GM21528 (cell line): ENCODE measurements around the gene PROCA1.
A peak's percentile ranks its signal among the peaks of the same experiment; 100 is the strongest.
"Not testable (repeated sequence)": the region's sequence is repeated elsewhere in the genome, so short reads cannot be mapped to it uniquely, and the experiment has no call there.

ENCODE experiments used
- ATAC-seq: cut with Tn5 transposase; IDR thresholded peaks from one replicate; pipeline ENCODE4 v1.9.1; 2021; ENCODE audit warnings: mild to moderate bottlenecking, moderate library complexity; ENCODE audit not compliant: unreplicated experiment, low FRiP score

The PROCA1 gene

GRCh38 chr17:28685366-28685765 lies 26.3 kb downstream of the PROCA1 start:
- ATAC-seq: no peak

GRCh38 chr17:28684963-28685362 lies 26.7 kb downstream of the PROCA1 start:
- no peak for ATAC-seq

- no peak for ATAC-seq
Observed at GRCh38 chr17:28682655-28683054, 29.0 kb downstream of the PROCA1 start.

- ATAC-seq: no peak
Observed at GRCh38 chr17:28675980-28676379, 35.7 kb downstream of the PROCA1 start.

- no peak for ATAC-seq
Observed at GRCh38 chr17:28675490-28675889, 36.2 kb downstream of the PROCA1 start.

GRCh38 chr17:28669918-28670317 lies 41.8 kb downstream of the PROCA1 start:
- ATAC-seq: no peak

- no peak for ATAC-seq
Observed at GRCh38 chr17:28667870-28668269, 43.8 kb downstream of the PROCA1 start.

GRCh38 chr17:28665994-28666393 lies 45.7 kb downstream of the PROCA1 start:
- no peak for ATAC-seq

GRCh38 chr17:28663723-28664122 lies 48.0 kb downstream of the PROCA1 start:
- no peak for ATAC-seq

- no peak for ATAC-seq
Observed at GRCh38 chr17:28662527-28662829, 49.2 kb downstream of the PROCA1 start.

- peak; percentile 80 for ATAC-seq
Observed at GRCh38 chr17:28661635-28662526, 49.8 kb downstream of the PROCA1 start, which contains the start of the genes SDF2 and SUPT6H. SDF2 (minus strand) TSS chr17:28661906; CDS start chr17:28661876, 30 bp downstream. SUPT6H (plus strand) TSS chr17:28662205; CDS start chr17:28673402, 11,197 bp downstream.

GRCh38 chr17:28659497-28659881 lies 52.2 kb downstream of the PROCA1 start:
- not testable (repeated sequence) for ATAC-seq

- not testable (repeated sequence) for ATAC-seq
Observed at GRCh38 chr17:28658766-28659496, 52.8 kb downstream of the PROCA1 start.

- ATAC-seq: not testable (repeated sequence)
Observed at GRCh38 chr17:28658342-28658741, 53.3 kb downstream of the PROCA1 start.

- no peak for ATAC-seq
Observed at GRCh38 chr17:28657756-28658155, 53.9 kb downstream of the PROCA1 start.

GRCh38 chr17:28655160-28655559 lies 56.5 kb downstream of the PROCA1 start:
- ATAC-seq: no peak
